A549 treated with AZD2906 at 1 μM for 4 hours (cell line): ENCODE results near the gene NDUFC1. TPM values are rescaled to one million over a fixed set of nuclear protein-coding genes. Genes with fewer than 3 reads are reported as not detected.

Experiments used
- total RNA-seq: library from RNA; stranded (reverse); fragments of 200-300 nt; extraction: Qiagen RNA extraction; gene quantifications from 5 replicates; pipeline ENCODE4 v1.2.3, GENCODE V29; 2022

NDUFC1 gene
- 70.9 to 83.6 TPM (median 74.3 TPM) in 5 replicates for total RNA-seq

GRCh38 chr4:139301821-139302611, at the start of gene NDUFC1:
Gene NDUFC1 (minus strand): TSS chr4:139302477. CDS start chr4:139295798, 6,679 bp downstream.

GRCh38 chr4:139301113-139301820, 1.0 kb downstream of the NDUFC1 start, which contains the start of gene NAA15:
Gene NAA15 (plus strand): TSS chr4:139301505. CDS start chr4:139301778, 273 bp downstream.

GRCh38 chr4:139279760-139280620, 22.3 kb downstream of the NDUFC1 start, which contains the start of gene MGARP:
Gene MGARP (minus strand): TSS chr4:139280225. CDS start chr4:139280158, 67 bp downstream.

Other genes with a start within 250 kb of the NDUFC1 start
- gene ELF2, start 125.3 kb downstream of the NDUFC1 start, total RNA-seq, result 9.4 to 15.2 TPM (median 11.1 TPM) in 5 replicates
- gene MGARP, start 22.3 kb downstream of the NDUFC1 start, total RNA-seq, result 0.46 to 0.79 TPM (median 0.68 TPM) in 5 replicates
- gene NAA15, start 972 bp downstream of the NDUFC1 start, total RNA-seq, result 20.0 to 35.2 TPM (median 23.8 TPM) in 5 replicates
- gene RAB33B, start 151.6 kb upstream of the NDUFC1 start, total RNA-seq, result 1.7 to 2.9 TPM (median 2.4 TPM) in 5 replicates